ENCODE data around the gene SBF1. TPM values are rescaled to one million over a fixed set of nuclear protein-coding genes. Genes with fewer than 3 reads are reported as not detected.

SBF1 gene
- total and polyA plus RNA-seq, 2 experiments from 2014 or later, result 25.2 to 92.0 TPM

DNA sequence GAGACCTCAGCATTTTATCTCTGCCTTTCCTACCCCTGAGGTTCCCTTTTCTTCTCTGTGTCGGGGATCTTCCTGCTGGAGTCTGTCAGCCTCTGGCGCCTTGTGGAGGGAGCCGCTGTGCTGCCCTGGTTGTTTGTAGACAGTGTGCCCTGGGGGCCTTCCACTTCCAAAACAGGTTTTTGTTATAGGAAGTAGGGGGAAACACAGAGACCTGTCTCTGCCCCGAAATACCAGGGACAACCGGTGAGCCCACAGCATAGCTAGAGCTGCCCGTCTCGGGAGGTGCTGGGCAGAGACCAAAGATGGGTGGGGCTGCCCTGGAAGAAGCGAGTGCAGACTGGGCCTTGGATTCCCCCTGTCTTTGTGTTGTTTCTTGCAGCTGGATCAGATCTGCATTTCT is 41.2 kb upstream of the SBF1 start:
- Histone ChIP-seq H3K36me3 (ENCODE audit: low read depth) (no peaks in the 10 kb centered on the region), H3K9ac (no peak overlapping the region), H3K27me3 (replicated peaks; ENCODE audit: insufficient read depth) (no peaks in the 10 kb centered on the region), H3K9me3 (ENCODE audit: low read depth) (no peaks in the 10 kb centered on the region), H2AFZ (no peak overlapping the region), H3K27ac (no peak overlapping the region), H3K4me3 (no peak overlapping the region), H3F3A (ENCODE audit: insufficient read depth) (no peaks in the 10 kb centered on the region), H3K4me1 (ENCODE audit: insufficient read depth) (no peaks in the 10 kb centered on the region), H4K20me1 (ENCODE audit: insufficient read depth) (no peaks in the 10 kb centered on the region; the same call in 1 of the 2 replicates), H3K9me2 (ENCODE audit: insufficient read depth) (no peaks in the 10 kb centered on the region), H3K4me2 (ENCODE audit: unreplicated experiment) (no peak overlapping the region), H3K79me2 (ENCODE audit: insufficient read depth) (peaks cover 56% of the 10 kb centered on the region)
- DNase-seq, result no peak
- 70 to 71% methylated on average over 8 of the region's 8 CpGs for WGBS, 2 experiments (ENCODE audit: low coverage in 1 of 2, low lambda C conversion rate in 2 of 2, missing lambda C conversion rate in 2 of 2)
- TF ChIP-seq EZH2 (IDR thresholded peaks at IDR 0.05; ENCODE audit: insufficient read depth, poor library complexity, severe bottlenecking), result no peak
- no peak for TF ChIP-seq EZH2phosphoT487 (IDR thresholded peaks at IDR 0.05; ENCODE audit: insufficient read depth, low read depth)
- in situ Hi-C loops (cut with MboI), result no loop called here

- no peak for DNase-seq
- H3K36me3 ChIP-seq (ENCODE audit: low read depth), result no peaks in the 10 kb centered on the region
- peaks cover 10% of the 10 kb centered on the region for H3K4me1 ChIP-seq (ENCODE audit: insufficient read depth)
- H3F3A ChIP-seq (ENCODE audit: insufficient read depth), result peaks cover 10% of the 10 kb centered on the region; the same call in 1 of the 2 replicates
- H3K4me3 ChIP-seq, result no peak overlapping the region
- in situ Hi-C loops (cut with MboI), result no loop called here
- no peak overlapping the region for H3K27ac ChIP-seq
- H2AFZ ChIP-seq, result no peak overlapping the region
- no peak overlapping the region for H3K9ac ChIP-seq
- H4K20me1 ChIP-seq (ENCODE audit: insufficient read depth), result no peaks in the 10 kb centered on the region; the same call in 1 of the 2 replicates
- H3K9me2 ChIP-seq (ENCODE audit: insufficient read depth), result no peaks in the 10 kb centered on the region
- no peak overlapping the region for H3K4me2 ChIP-seq (ENCODE audit: unreplicated experiment)
- no peaks in the 10 kb centered on the region for H3K9me3 ChIP-seq (ENCODE audit: low read depth)
- peaks cover 84% of the 10 kb centered on the region for H3K79me2 ChIP-seq (ENCODE audit: insufficient read depth)
- no peaks in the 10 kb centered on the region for H3K27me3 ChIP-seq (replicated peaks; ENCODE audit: insufficient read depth)
- 89 to 94% methylated on average over 11 to 15 of the region's 15 CpGs for WGBS, 2 experiments (ENCODE audit: low coverage in 1 of 2, low lambda C conversion rate in 2 of 2, missing lambda C conversion rate in 2 of 2)
- TF ChIP-seq EZH2 (IDR thresholded peaks at IDR 0.05; ENCODE audit: insufficient read depth, poor library complexity, severe bottlenecking) (no peak), EZH2phosphoT487 (IDR thresholded peaks at IDR 0.05; ENCODE audit: insufficient read depth, low read depth) (no peak)
These were observed 38.3 kb upstream of the SBF1 start for GRCh38 chr22:50513175-50513574.

GRCh38 chr22:50508897-50509296 is 34.1 kb upstream of the SBF1 start:
- Histone ChIP-seq H3K4me2 (ENCODE audit: unreplicated experiment) (peak overlapping the region; percentile 100), H3K27me3 (replicated peaks; ENCODE audit: insufficient read depth) (no peaks in the 10 kb centered on the region), H3K9ac (peak overlapping the region; percentile 84), H4K20me1 (ENCODE audit: insufficient read depth) (no peaks in the 10 kb centered on the region; the same call in 1 of the 2 replicates), H3F3A (ENCODE audit: insufficient read depth) (peaks cover 10% of the 10 kb centered on the region; the same call in 1 of the 2 replicates), H3K9me2 (ENCODE audit: insufficient read depth) (no peaks in the 10 kb centered on the region), H3K4me1 (ENCODE audit: insufficient read depth) (peaks cover 10% of the 10 kb centered on the region), H3K79me2 (ENCODE audit: insufficient read depth) (peaks cover 87% of the 10 kb centered on the region), H3K27ac (peak overlapping the region; percentile 78), H3K9me3 (ENCODE audit: low read depth) (no peaks in the 10 kb centered on the region), H3K4me3 (peak overlapping the region; percentile 87), H2AFZ (peak overlapping the region; percentile 75), H3K36me3 (ENCODE audit: low read depth) (no peaks in the 10 kb centered on the region)
- no peak for TF ChIP-seq EZH2 (IDR thresholded peaks at IDR 0.05; ENCODE audit: insufficient read depth, poor library complexity, severe bottlenecking)
- no peak for TF ChIP-seq EZH2phosphoT487 (IDR thresholded peaks at IDR 0.05; ENCODE audit: insufficient read depth, low read depth)
- WGBS, 2 experiments (ENCODE audit: low coverage in 1 of 2, low lambda C conversion rate in 2 of 2, missing lambda C conversion rate in 2 of 2), result 0 to 8% methylated on average over 3 of the region's 3 CpGs
- in situ Hi-C loops (cut with MboI), result no loop called here
- no peak for DNase-seq

DNA sequence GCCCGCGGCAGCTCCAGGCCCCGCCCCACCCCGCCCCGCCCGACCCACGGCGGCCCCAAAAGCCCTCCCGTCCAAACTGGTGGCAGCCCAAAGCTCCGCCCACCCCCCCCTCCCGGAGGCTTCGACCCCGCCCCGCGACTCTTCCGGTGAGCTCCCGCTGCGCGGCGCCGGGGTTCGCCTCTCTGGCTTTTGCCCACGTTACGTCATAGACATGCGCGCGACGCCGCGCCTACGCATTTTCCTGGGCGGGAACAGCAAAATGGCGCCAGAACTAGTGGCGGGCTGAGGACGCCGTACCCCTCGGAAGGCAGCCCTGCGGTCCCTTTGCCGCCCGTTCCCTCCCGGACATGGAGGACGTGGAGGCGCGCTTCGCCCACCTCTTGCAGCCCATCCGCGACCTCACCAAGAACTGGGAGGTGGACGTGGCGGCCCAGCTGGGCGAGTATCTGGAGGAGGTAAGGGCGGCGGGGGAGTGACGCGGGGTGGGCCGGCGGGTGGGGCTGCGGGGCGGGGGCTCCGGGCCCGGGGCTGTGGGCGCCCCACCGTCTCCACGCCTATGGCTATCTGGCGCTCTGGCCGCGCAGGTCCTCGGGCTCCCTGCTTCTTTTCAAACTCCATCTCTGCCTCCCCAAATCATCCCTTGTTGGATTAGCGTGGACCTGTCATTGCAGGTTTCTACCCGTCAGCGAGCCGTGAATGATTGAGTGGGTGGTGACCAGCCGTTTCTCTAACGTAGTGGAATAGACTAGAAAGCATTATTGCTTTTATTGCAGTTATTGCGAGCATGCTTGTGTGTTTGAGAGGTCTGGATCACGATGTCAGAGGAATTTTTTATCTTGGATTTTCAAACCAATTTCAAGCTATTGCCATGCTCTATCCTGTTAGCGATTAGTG is 33.4 kb upstream of the SBF1 start, which contains the start of gene NCAPH2:
Gene NCAPH2, plus strand, starts transcription at position 234 of the 894 bp plus-strand sequence. Its CDS starts 114 bp downstream, at position 348.
- Histone ChIP-seq H4K20me1 (ENCODE audit: insufficient read depth) (no peaks in the 10 kb centered on the region; the same call in 1 of the 2 replicates), H3K27ac (peak within 1 kb of the TSS; percentile 78), H3K79me2 (ENCODE audit: insufficient read depth) (peaks cover 80% of the 10 kb centered on the region), H3K36me3 (ENCODE audit: low read depth) (no peaks in the 10 kb centered on the region), H3K4me3 (peak within 1 kb of the TSS; percentile 94), H3K27me3 (replicated peaks; ENCODE audit: insufficient read depth) (no peaks in the 10 kb centered on the region), H3K4me2 (ENCODE audit: unreplicated experiment) (peak within 1 kb of the TSS; percentile 100), H3K9me3 (ENCODE audit: low read depth) (no peaks in the 10 kb centered on the region), H3K4me1 (ENCODE audit: insufficient read depth) (peaks cover 10% of the 10 kb centered on the region), H2AFZ (peak within 1 kb of the TSS; percentile 75), H3K9ac (peak within 1 kb of the TSS; percentile 97), H3F3A (ENCODE audit: insufficient read depth) (peaks cover 10% of the 10 kb centered on the region; the same call in 1 of the 2 replicates), H3K9me2 (ENCODE audit: insufficient read depth) (no peaks in the 10 kb centered on the region)
- 1% methylated on average over 45 to 63 of the region's 76 CpGs for WGBS, 2 experiments (ENCODE audit: low coverage in 1 of 2, low lambda C conversion rate in 2 of 2, missing lambda C conversion rate in 2 of 2)
- TF ChIP-seq EZH2 (IDR thresholded peaks at IDR 0.05; ENCODE audit: insufficient read depth, poor library complexity, severe bottlenecking), result no peak
- TF ChIP-seq EZH2phosphoT487 (IDR thresholded peaks at IDR 0.05; ENCODE audit: insufficient read depth, low read depth), result no peak
- peak; percentile 99 for DNase-seq
- in situ Hi-C loops (cut with MboI), result no loop called here

All from GM23248 (cell line).